GM23338 (cell line): ENCODE data around the gene ICAM2.

Experiments used
- CREB1 ChIP-seq: fragments of 250-450 bp; sonication (Bioruptor Pico); IDR thresholded peaks from 2 replicates; pipeline ENCODE4 v1.5.0; 2020; ENCODE audit warnings: low read depth, mild to moderate bottlenecking, moderate library complexity
- CTCF ChIP-seq, 2 experiments: fragments of 200-600 bp in 1 of 2; sonication (generic) in 1 of 2; conservative IDR thresholded peaks; 2 replicates each; pipeline versions ENCODE4 v1.5.1 to v1.6.1; 2016 to 2017; ENCODE audit warnings: antibody characterized with exemption in 2 of 2, low read depth in 2 of 2, mild to moderate bottlenecking in 2 of 2, moderate library complexity in 1 of 2
- EZH2 ChIP-seq: fragments of 200-600 bp; sonication (generic); IDR thresholded peaks from one replicate; pipeline ENCODE4 v1.8.0; 2017; ENCODE audit warnings: antibody characterized with exemption, mild to moderate bottlenecking, low read depth; ENCODE audit not compliant: unreplicated experiment
- EZH2phosphoT487 ChIP-seq: fragments of 200-600 bp; sonication (generic); IDR thresholded peaks from one replicate; pipeline ENCODE4 v1.8.1; 2018; ENCODE audit warnings: antibody characterized with exemption; ENCODE audit not compliant: unreplicated experiment
- POLR2AphosphoS5 ChIP-seq: IDR thresholded peaks from 2 replicates; pipeline ENCODE4 v1.6.1; 2016; ENCODE audit warnings: antibody characterized with exemption, low read depth
- REST ChIP-seq: IDR thresholded peaks from one replicate; pipeline ENCODE4 v1.6.1; 2018; ENCODE audit warnings: antibody characterized with exemption; ENCODE audit not compliant: unreplicated experiment
- ZNF331 ChIP-seq: fragments of 250-450 bp; sonication (Bioruptor Pico); IDR thresholded peaks from 2 replicates; pipeline ENCODE4 v1.5.0; 2020; ENCODE audit warnings: low read depth, mild to moderate bottlenecking, moderate library complexity

- TF ChIP-seq CTCF (conservative IDR thresholded peaks at IDR 0.05; ENCODE audit: low read depth in 2 of 2) (peak; percentile 52 to 71), CREB1 (no peak), POLR2AphosphoS5 (no peak), EZH2 (no peak), ZNF331 (CRISPR knock-in tag) (no peak), EZH2phosphoT487 (no peak), REST (no peak)
Observed at GRCh38 chr17:64036198-64036922, 15.9 kb upstream of the ICAM2 start.
